GM12878 (cell line): ENCODE measurements around the gene TAF3. TPM values are rescaled to one million over a fixed set of nuclear protein-coding genes. Genes with fewer than 3 reads are reported as not detected.

Source experiments
- ATAC-seq: fragments of 200-7000 bp; cut with Tn5 transposase; 3 replicates; pipeline ENCODE4 v1.9.1; 2020; ENCODE audit warnings: mild to moderate bottlenecking, moderate library complexity
- BruUV-seq: library from RNA; stranded (reverse); fragments of 400-500 nt; replicated peaks from 2 replicates; lab custom pipeline; 2021; lab: Mats Ljungman, UMichigan
- CTCF ChIA-PET: fragments of 300-600 bp; sonication (Branson Sonifier 250); formaldehyde crosslinking; extraction: SDS; loops from one replicate; lab custom pipeline; 2021; ENCODE audit warnings: inconsistent platforms; lab: Yijun Ruan, JAX
- POLR2A ChIA-PET: fragments of 350-600 bp; formaldehyde crosslinking; extraction: SDS; loops from one replicate; lab custom pipeline; 2021; ENCODE audit warnings: inconsistent platforms; lab: Charles Lee
- RAD21 ChIA-PET: fragments of 300-600 bp; sonication (Branson Sonifier 250); formaldehyde crosslinking; loops from one replicate; lab custom pipeline; 2023; ENCODE audit warnings: antibody characterized with exemption; ENCODE audit not compliant: unreplicated experiment; lab: Charles Lee
- SMC1A ChIA-PET: fragments of 300-600 bp; sonication (Branson Sonifier 250); formaldehyde crosslinking; loops from one replicate; lab custom pipeline; 2023; ENCODE audit not compliant: unreplicated experiment, uncharacterized antibody; lab: Charles Lee
- DNase-seq: peaks from one replicate; pipeline ENCODE4 v3.0.0-alpha.2; 2011; ENCODE audit warnings: low read depth, low spot score
- FAIRE-seq: peaks from 3 replicates; lab custom pipeline; 2011; peaks lifted over from hg19 to GRCh38; lab: Jason Lieb, UNC
- H2AFZ ChIP-seq: 2 replicates; pipeline ENCODE4 v1.6.0; 2011; ENCODE audit warnings: low read depth, low read length, control low read depth; ENCODE audit not compliant: control insufficient read depth
- H3K27ac ChIP-seq: 2 replicates; pipeline ENCODE4 v1.5.1; 2011; ENCODE audit warnings: control low read depth; ENCODE audit not compliant: control insufficient read depth, insufficient read depth
- H3K27me3 ChIP-seq, 2 experiments: replicated peaks in 1 of 2; 2 replicates each; pipeline versions ENCODE4 v1.6.0 to v1.6.1; 2011; ENCODE audit warnings: low read length in 1 of 2; ENCODE audit not compliant: control insufficient read depth in 2 of 2, insufficient read depth in 2 of 2
- H3K36me3 ChIP-seq, 2 experiments: 2 replicates each; pipeline ENCODE4 v1.5.1; 2011; ENCODE audit warnings: low read length in 1 of 2; ENCODE audit not compliant: control insufficient read depth in 2 of 2, insufficient read depth in 2 of 2
- H3K4me1 ChIP-seq: 2 replicates; pipeline ENCODE4 v1.6.1; 2011; ENCODE audit warnings: mild to moderate bottlenecking, low read length, moderate library complexity, mixed read lengths; ENCODE audit not compliant: control insufficient read depth, insufficient read depth
- H3K4me2 ChIP-seq: 2 replicates; pipeline ENCODE4 v1.6.0; 2011; ENCODE audit warnings: control low read depth; ENCODE audit not compliant: control insufficient read depth, insufficient read depth
- H3K4me3 ChIP-seq: fragments of 200-600 bp; sonication (generic); 2 replicates; pipeline ENCODE4 v1.5.1; 2016
- H3K79me2 ChIP-seq: 2 replicates; pipeline ENCODE4 v1.6.0; 2011; ENCODE audit warnings: low read length; ENCODE audit not compliant: control insufficient read depth, insufficient read depth
- H3K9ac ChIP-seq: 2 replicates; pipeline ENCODE4 v1.8.0; 2011; ENCODE audit warnings: low read length, control low read depth, mixed read lengths; ENCODE audit not compliant: control insufficient read depth, insufficient read depth
- H3K9me3 ChIP-seq: replicated peaks from 3 replicates; pipeline ENCODE4 v1.5.1; 2011; ENCODE audit warnings: mild to moderate bottlenecking, low read length; ENCODE audit not compliant: control insufficient read depth, insufficient read depth
- H4K20me1 ChIP-seq: 2 replicates; pipeline ENCODE4 v1.6.0; 2011; ENCODE audit not compliant: control insufficient read depth, insufficient read depth
- FOXK2 ChIP-seq: fragments of 450-650 bp; IDR thresholded peaks from 2 replicates; pipeline ENCODE4 v1.6.1; 2017; ENCODE audit warnings: mild to moderate bottlenecking, moderate library complexity
- FOXM1 ChIP-seq: IDR thresholded peaks from 2 replicates; pipeline ENCODE4 v1.6.1; 2012; ENCODE audit warnings: low read depth, mild to moderate bottlenecking, inconsistent platforms, low read length, moderate library complexity
- NR2C1 ChIP-seq: fragments of 450-650 bp; IDR thresholded peaks from 2 replicates; pipeline ENCODE4 v1.6.1; 2017; ENCODE audit warnings: antibody characterized with exemption, mild to moderate bottlenecking, moderate library complexity
- RUNX3 ChIP-seq: IDR thresholded peaks from 2 replicates; pipeline ENCODE4 v1.6.1; 2012; ENCODE audit warnings: low read length, inconsistent platforms
- SIX5 ChIP-seq: IDR thresholded peaks from 2 replicates; pipeline ENCODE4 v1.6.1; 2011; ENCODE audit warnings: mild to moderate bottlenecking, low read depth, low read length, moderate library complexity; ENCODE audit not compliant: severe bottlenecking
- SPI1 ChIP-seq: IDR thresholded peaks from 2 replicates; pipeline ENCODE4 v1.6.1; 2011; ENCODE audit warnings: low read depth, mild to moderate bottlenecking, low read length, moderate library complexity, borderline replicate concordance; ENCODE audit not compliant: insufficient read depth
- YBX1 ChIP-seq: fragments of 450-650 bp; IDR thresholded peaks from 2 replicates; pipeline ENCODE4 v1.6.1; 2016; ENCODE audit warnings: antibody characterized with exemption
- ZNF24 ChIP-seq: fragments of 450-650 bp; IDR thresholded peaks from 2 replicates; pipeline ENCODE4 v1.6.1; 2017; ENCODE audit warnings: antibody characterized with exemption, mild to moderate bottlenecking
- ZNF274 ChIP-seq: IDR thresholded peaks from one replicate; pipeline ENCODE4 v1.8.0; 2011; ENCODE audit not compliant: insufficient read length, insufficient read depth
- WGBS: methylation state at CpG from one replicate; pipeline ENCODE4 v1.1.6; 2016; ENCODE audit warnings: low lambda C conversion rate; ENCODE audit not compliant: insufficient replicate concordance, insufficient coverage; ENCODE audit errors: missing lambda C conversion rate; 5-methylcytosine and 5-hydroxymethylcytosine counted together
- in situ Hi-C: fragments of 300-500 bp; cut with MboI; formaldehyde crosslinking; loops from 9 replicates; pipeline ENCODE4 v1.14.3; 2018; ENCODE audit warnings: mixed read lengths
- intact Hi-C: fragments of 100-400 bp; cut with micrococcal nuclease; formaldehyde crosslinking; loops from one replicate; pipeline ENCODE4 v1.14.2; 2022; ENCODE audit not compliant: unreplicated experiment
- polyA plus RNA-seq, 11 experiments: library from polyadenylated mRNA; depleted of rRNA in 4 of 11; unstranded in 6 of 11; stranded (reverse) in 5 of 11; fragments of >200 nt; fragmentation: Nextera tagmentation in 4 of 11; fragmentation: Illumina TruSeq in 1 of 11; extraction: Ambion mirVana in 4 of 11; extraction: Trizol in 1 of 11; gene quantifications; 1 replicate in 1 of 11; 2 replicates in 10 of 11; pipeline versions ENCODE4 v1.2.1 to v1.2.3, GENCODE V29; 2011 to 2016; ENCODE audit warnings: inconsistent platforms in 2 of 11, missing spikeins in 2 of 11, low read depth in 1 of 11
- total RNA-seq, 4 experiments: library from RNA; depleted of rRNA in 3 of 4; stranded (reverse); fragments of >200 nt in 3 of 4; fragmentation: Illumina TruSeq in 1 of 4; extraction: Trizol in 1 of 4; gene quantifications; 2 replicates each; pipeline versions ENCODE4 v1.2.1 to v1.2.3, GENCODE V29; 2013 to 2021
- TF ChIP-seq, protein P1 (sequence below): IDR thresholded peaks from 2 replicates; pipeline ENCODE4 v1.6.1; 2011; ENCODE audit warnings: borderline replicate concordance, low read depth, mild to moderate bottlenecking, moderate library complexity, low read length; ENCODE audit not compliant: insufficient read depth, poor library complexity, severe bottlenecking
- TF ChIP-seq, protein P2 (sequence below): IDR thresholded peaks from 2 replicates; pipeline ENCODE4 v1.6.1; 2011; ENCODE audit warnings: borderline replicate concordance, low read depth, mild to moderate bottlenecking, moderate library complexity, mixed read lengths, low read length; ENCODE audit not compliant: insufficient read depth; ENCODE audit errors: extremely low read length

TAF3 gene
- total and polyA plus RNA-seq, 10 of the 15 experiments (the other 5 are each of a cell fraction or from before 2014, with no cell fraction given), result 2.0 to 10.1 (median 3.7) TPM

DNA sequence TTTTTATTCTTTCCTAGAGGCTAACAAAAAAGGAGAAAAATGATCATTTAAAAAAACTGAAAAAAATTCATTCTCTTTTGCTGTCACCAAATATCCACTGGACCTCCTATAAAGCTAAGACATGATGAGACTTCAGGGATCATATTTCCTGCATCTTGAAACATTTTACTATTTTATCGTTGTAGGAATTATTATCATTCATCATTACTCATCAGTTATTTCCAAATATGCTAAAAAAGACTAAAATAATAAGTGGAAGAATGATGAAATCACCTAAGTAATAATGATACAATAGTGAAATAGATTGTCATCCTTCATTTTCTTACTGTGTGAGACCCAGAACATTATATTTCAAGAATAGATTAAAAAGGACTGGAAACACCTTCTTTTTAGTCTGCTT, 28.3 kb downstream of the TAF3 start (continued):
- TF ChIP-seq RUNX3 (no peak), FOXM1 (no peak), SIX5 (no peak), FOXK2 (no peak), SPI1 (no peak), ZNF274 (no peak)
- TF ChIP-seq, protein P1, sequence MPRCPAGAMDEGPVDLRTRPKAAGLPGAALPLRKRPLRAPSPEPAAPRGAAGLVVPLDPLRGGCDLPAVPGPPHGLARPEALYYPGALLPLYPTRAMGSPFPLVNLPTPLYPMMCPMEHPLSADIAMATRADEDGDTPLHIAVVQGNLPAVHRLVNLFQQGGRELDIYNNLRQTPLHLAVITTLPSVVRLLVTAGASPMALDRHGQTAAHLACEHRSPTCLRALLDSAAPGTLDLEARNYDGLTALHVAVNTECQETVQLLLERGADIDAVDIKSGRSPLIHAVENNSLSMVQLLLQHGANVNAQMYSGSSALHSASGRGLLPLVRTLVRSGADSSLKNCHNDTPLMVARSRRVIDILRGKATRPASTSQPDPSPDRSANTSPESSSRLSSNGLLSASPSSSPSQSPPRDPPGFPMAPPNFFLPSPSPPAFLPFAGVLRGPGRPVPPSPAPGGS, result no peak
- TF ChIP-seq, all 136 proteins: peak for 0

DNA sequence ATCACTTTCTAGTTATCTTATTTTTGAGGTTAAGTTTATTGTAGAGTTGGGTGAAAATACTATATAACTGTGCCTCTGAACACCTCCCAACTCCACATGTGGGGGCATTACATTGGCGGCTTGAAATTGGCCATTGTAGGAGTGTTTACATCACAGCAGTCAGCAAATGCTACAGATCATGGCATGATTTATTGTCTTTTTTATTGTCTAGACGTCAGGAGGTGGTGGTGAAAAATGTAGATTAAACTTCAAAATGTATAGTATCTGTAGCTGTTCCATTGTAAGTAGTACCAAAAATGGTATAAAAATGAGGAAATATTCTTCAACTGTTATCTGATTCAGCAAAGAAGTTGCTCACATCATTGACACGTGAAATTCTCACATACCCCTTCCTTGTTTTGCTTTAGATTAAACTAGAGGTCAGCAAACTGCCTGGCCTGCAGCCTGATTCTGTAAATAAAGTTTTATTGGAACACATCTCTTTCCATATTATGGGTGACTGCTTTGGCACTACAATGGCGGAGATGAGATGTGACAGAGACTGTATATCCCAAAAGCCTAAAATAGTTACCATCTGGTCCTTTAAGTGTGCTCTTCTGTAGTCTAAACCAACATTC, 35.0 kb downstream of the TAF3 start:
- no peaks in the 10 kb centered on the region for H3K79me2 ChIP-seq
- TF ChIP-seq, protein P2, sequence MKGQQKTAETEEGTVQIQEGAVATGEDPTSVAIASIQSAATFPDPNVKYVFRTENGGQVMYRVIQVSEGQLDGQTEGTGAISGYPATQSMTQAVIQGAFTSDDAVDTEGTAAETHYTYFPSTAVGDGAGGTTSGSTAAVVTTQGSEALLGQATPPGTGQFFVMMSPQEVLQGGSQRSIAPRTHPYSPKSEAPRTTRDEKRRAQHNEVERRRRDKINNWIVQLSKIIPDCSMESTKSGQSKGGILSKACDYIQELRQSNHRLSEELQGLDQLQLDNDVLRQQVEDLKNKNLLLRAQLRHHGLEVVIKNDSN, result no peak
- TF ChIP-seq ZNF24 (no peak), YBX1 (no peak), NR2C1 (no peak)
- H3K36me3 ChIP-seq, result peaks cover 0 to 3% of the 10 kb centered on the region in 2 experiments; a peak in 1 of 4 replicates
- no peak for DNase-seq
- ChIA-PET CTCF (no interaction called here), SMC1A (interaction anchor here (1.2 kb wide), 2 partner anchors 9 to 106 kb away, joined by 3 read pairs; no protein-coding TSS in a partner anchor), POLR2A (no interaction called here), RAD21 (no interaction called here)
- in situ Hi-C loops (no loop called here), intact Hi-C loops (no loop called here)
- no peak for ATAC-seq
- BruUV-seq, result no TSS peak
- no peaks in the 10 kb centered on the region for H3K4me1 ChIP-seq
- WGBS, result 97% methylated on average over 4 of the region's 4 CpGs
- no peak overlapping the region for H3K4me3 ChIP-seq
- no peak overlapping the region for H3K4me2 ChIP-seq
- no peak overlapping the region for H2AFZ ChIP-seq
- FAIRE-seq, result no peak
- H3K27ac ChIP-seq, result no peak overlapping the region
- no peaks in the 10 kb centered on the region for H3K27me3 ChIP-seq
- H3K9me3 ChIP-seq, result no peaks in the 10 kb centered on the region
- H4K20me1 ChIP-seq, result no peaks in the 10 kb centered on the region
- H3K9ac ChIP-seq, result no peak overlapping the region
